Mucosa of descending colon (tissue), 3 donors: Measurements from ENCODE around the gene LRRFIP2. TPM values are rescaled to one million over a fixed set of nuclear protein-coding genes. Genes with fewer than 3 reads are reported as not detected.

ENCODE experiments used
- ATAC-seq: fragments of 200-7000 bp; cut with Tn5 transposase; one replicate; pipeline ENCODE4 v1.9.1; 2020; ENCODE audit warnings: mild to moderate bottlenecking, moderate library complexity
- DNase-seq, 3 donors: peaks; one replicate each; pipeline ENCODE4 v3.0.0-alpha.2; 2020
- H3K36me3 ChIP-seq: fragments of 200-600 bp; one replicate; pipeline ENCODE4 v1.8.0; 2021; ENCODE audit warnings: low read depth, mild to moderate bottlenecking
- H3K4me1 ChIP-seq: fragments of 200-600 bp; one replicate; pipeline ENCODE4 v1.8.0; 2021; ENCODE audit warnings: low read depth, mild to moderate bottlenecking
- H3K4me3 ChIP-seq: fragments of 200-600 bp; one replicate; pipeline ENCODE4 v1.8.0; 2021; ENCODE audit warnings: mild to moderate bottlenecking
- H3K9me3 ChIP-seq: fragments of 200-600 bp; one replicate; pipeline ENCODE4 v1.8.0; 2021; ENCODE audit warnings: mild to moderate bottlenecking
- CTCF ChIP-seq: fragments of 200-600 bp; IDR thresholded peaks from one replicate; pipeline ENCODE4 v1.8.0; 2022; ENCODE audit warnings: antibody characterized with exemption, mild to moderate bottlenecking
- intact Hi-C, 2 donors: fragments of 100-400 bp; cut with DNase I in 1 of 2; cut with micrococcal nuclease in 1 of 2; formaldehyde crosslinking; loops; one replicate each; pipeline versions ENCODE4 v1.11.0 to v1.11.1; 2022; cut with DNase I, micrococcal nuclease
- total RNA-seq, 3 donors: library from RNA; stranded (reverse); fragmentation: NEBNext Ultra II Directional in 2 of 3; extraction: Animal tissue kit (Norgen Biotek cat#: 25700) in 2 of 3; gene quantifications; one replicate each; pipeline versions ENCODE4 v1.2.1 to v1.2.4, GENCODE V29; 2021 to 2023
- donor health status: DM: no; HTN: no; CAD: no; lungs with moderate emphysema.
- donor health status: DM: no; HTN: no; CAD: no.
- donor health status: DM: no; HTN: yes; CAD: no.

The LRRFIP2 gene
- total RNA-seq, 3 donors from 2014 or later = 89.9 to 136 (median 128) TPM

- DNase-seq (no peak), ATAC-seq (no peak)
- Histone ChIP-seq H3K36me3 (no peaks in the 10 kb centered on the region), H3K9me3 (no peaks in the 10 kb centered on the region), H3K4me1 (no peaks in the 10 kb centered on the region), H3K4me3 (no peak overlapping the region)
- TF ChIP-seq CTCF = no peak
- intact Hi-C loops = no loop called here
Observed at GRCh38 chr3:37116998-37117397, 57.4 kb downstream of the LRRFIP2 start.

GRCh38 chr3:37115446-37115845 is 58.9 kb downstream of the LRRFIP2 start:
- H3K9me3 ChIP-seq = no peaks in the 10 kb centered on the region

GRCh38 chr3:37114251-37115145 is 59.9 kb downstream of the LRRFIP2 start:
- ATAC-seq (no peak), DNase-seq (no peak)
- no peak for TF ChIP-seq CTCF
- intact Hi-C loops = no loop called here
- Histone ChIP-seq H3K36me3 (no peaks in the 10 kb centered on the region), H3K4me3 (no peak overlapping the region), H3K4me1 (no peaks in the 10 kb centered on the region), H3K9me3 (no peaks in the 10 kb centered on the region)

More at GRCh38 chr3:37115446-37115845, 58.9 kb downstream of the LRRFIP2 start:
- DNase-seq (no peak), ATAC-seq (no peak)
- Histone ChIP-seq H3K4me1 (no peaks in the 10 kb centered on the region), H3K4me3 (no peak overlapping the region), H3K36me3 (no peaks in the 10 kb centered on the region)
- no peak for TF ChIP-seq CTCF
- intact Hi-C loops = no loop called here

- intact Hi-C loops = no loop called here
Observed at GRCh38 chr3:37112987-37113386, 61.4 kb downstream of the LRRFIP2 start.

DNA sequence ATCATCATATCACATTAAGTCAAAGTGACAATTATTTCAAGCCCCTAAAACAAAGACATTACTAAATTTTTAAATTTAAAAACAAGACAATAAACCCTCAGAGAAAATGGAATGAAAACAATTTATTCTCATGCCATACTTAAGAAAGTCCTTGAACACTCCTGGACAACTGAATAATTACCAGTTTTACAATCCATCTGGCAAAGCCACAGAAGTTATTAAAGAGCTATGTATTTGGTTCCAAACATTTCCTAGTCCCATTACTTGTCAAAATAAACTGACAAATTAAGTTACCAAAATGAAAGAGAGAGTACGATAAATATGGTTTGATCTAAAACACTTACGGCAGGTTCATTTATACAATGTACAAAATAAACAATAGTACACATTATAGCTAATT is 63.2 kb downstream of the LRRFIP2 start:
- Histone ChIP-seq H3K4me3 (no peak overlapping the region), H3K4me1 (no peaks in the 10 kb centered on the region), H3K9me3 (no peaks in the 10 kb centered on the region), H3K36me3 (no peaks in the 10 kb centered on the region)
- no peak for DNase-seq
- intact Hi-C loops = no loop called here
- ATAC-seq = no peak
- no peak for TF ChIP-seq CTCF

More at GRCh38 chr3:37112987-37113386, 61.4 kb downstream of the LRRFIP2 start:
- no peaks in the 10 kb centered on the region for H3K4me1 ChIP-seq
- no peak for TF ChIP-seq CTCF
- H3K9me3 ChIP-seq = no peaks in the 10 kb centered on the region
- no peak for DNase-seq
- H3K4me3 ChIP-seq = no peak overlapping the region
- H3K36me3 ChIP-seq = no peaks in the 10 kb centered on the region
- ATAC-seq = no peak
